T-helper 2 cell treated with Interferon-gamma antibody and Interleukin-4, amounts not matched to agents 5 μg/mL and 100 μg/mL, for 36 hours (primary cell): ENCODE results near the gene KSR2.
"Not testable (repeated sequence)": the region's sequence is repeated elsewhere in the genome, so short reads cannot be mapped to it uniquely, and the experiment has no call there.

ENCODE experiments used
- DNase-seq: peaks from one replicate; pipeline ENCODE4 v3.0.0; 2021; ENCODE audit warnings: low spot score
- H3K27ac Mint-ChIP-seq: one replicate; pipeline ENCODE4 v1.8.0; 2021; ENCODE audit warnings: mild to moderate bottlenecking, mixed read lengths
- H3K27me3 Mint-ChIP-seq: one replicate; pipeline ENCODE4 v1.8.0; 2021; ENCODE audit warnings: low read depth, mixed read lengths
- H3K36me3 Mint-ChIP-seq: one replicate; pipeline ENCODE4 v1.8.0; 2021; ENCODE audit warnings: low read depth, mixed read lengths
- H3K4me1 Mint-ChIP-seq: one replicate; pipeline ENCODE4 v1.8.0; 2021; ENCODE audit warnings: low read depth, mixed read lengths
- H3K4me3 Mint-ChIP-seq: one replicate; pipeline ENCODE4 v1.8.0; 2022; ENCODE audit warnings: mild to moderate bottlenecking, moderate library complexity, mixed read lengths
- H3K9me3 Mint-ChIP-seq: one replicate; pipeline ENCODE4 v1.8.0; 2021; ENCODE audit warnings: mixed read lengths

The KSR2 gene

GRCh38 chr12:117746358-117746757 lies 222.4 kb downstream of the KSR2 start:
- H3K9me3 Mint-ChIP-seq, H3K4me3 Mint-ChIP-seq, H3K27ac Mint-ChIP-seq, H3K4me1 Mint-ChIP-seq, H3K36me3 Mint-ChIP-seq, DNase-seq, H3K27me3 Mint-ChIP-seq: not testable (repeated sequence)

- DNase-seq: no peak
- no peak overlapping the region for H3K27ac Mint-ChIP-seq
- H3K36me3 Mint-ChIP-seq: no peaks in the 10 kb centered on the region
- no peaks in the 10 kb centered on the region for H3K4me1 Mint-ChIP-seq
- H3K9me3 Mint-ChIP-seq: no peaks in the 10 kb centered on the region
- H3K4me3 Mint-ChIP-seq: no peak overlapping the region
- H3K27me3 Mint-ChIP-seq: no peaks in the 10 kb centered on the region
Measured at GRCh38 chr12:117744418-117744817, 224.4 kb downstream of the KSR2 start.

GRCh38 chr12:117743761-117744160 lies 225.0 kb downstream of the KSR2 start:
- DNase-seq: no peak
- H3K4me3 Mint-ChIP-seq: no peak overlapping the region

GRCh38 chr12:117742721-117743120 lies 226.1 kb downstream of the KSR2 start:
- Mint-ChIP-seq H3K27me3 (no peaks in the 10 kb centered on the region), H3K4me3 (no peak overlapping the region), H3K9me3 (no peaks in the 10 kb centered on the region), H3K27ac (no peak overlapping the region), H3K4me1 (no peaks in the 10 kb centered on the region), H3K36me3 (no peaks in the 10 kb centered on the region)
- DNase-seq: no peak

More at GRCh38 chr12:117743761-117744160, 225.0 kb downstream of the KSR2 start:
- H3K36me3 Mint-ChIP-seq: no peaks in the 10 kb centered on the region
- no peaks in the 10 kb centered on the region for H3K4me1 Mint-ChIP-seq
- H3K27ac Mint-ChIP-seq: no peak overlapping the region
- no peaks in the 10 kb centered on the region for H3K9me3 Mint-ChIP-seq
- H3K27me3 Mint-ChIP-seq: no peaks in the 10 kb centered on the region

GRCh38 chr12:117738233-117738632 lies 230.6 kb downstream of the KSR2 start:
- Mint-ChIP-seq H3K4me1 (no peaks in the 10 kb centered on the region), H3K27me3 (no peaks in the 10 kb centered on the region)

GRCh38 chr12:117733549-117733805 lies 235.3 kb downstream of the KSR2 start:
- no peak overlapping the region for H3K4me3 Mint-ChIP-seq
- H3K27me3 Mint-ChIP-seq: no peaks in the 10 kb centered on the region
- no peaks in the 10 kb centered on the region for H3K9me3 Mint-ChIP-seq
- no peak overlapping the region for H3K27ac Mint-ChIP-seq
- no peak for DNase-seq
- H3K36me3 Mint-ChIP-seq: no peaks in the 10 kb centered on the region
- H3K4me1 Mint-ChIP-seq: no peaks in the 10 kb centered on the region

More at GRCh38 chr12:117738233-117738632, 230.6 kb downstream of the KSR2 start:
- no peak for DNase-seq
- H3K27ac Mint-ChIP-seq: no peak overlapping the region
- H3K36me3 Mint-ChIP-seq: no peaks in the 10 kb centered on the region
- no peaks in the 10 kb centered on the region for H3K9me3 Mint-ChIP-seq
- H3K4me3 Mint-ChIP-seq: no peak overlapping the region

- H3K27ac Mint-ChIP-seq: no peak overlapping the region
- no peaks in the 10 kb centered on the region for H3K36me3 Mint-ChIP-seq
- no peaks in the 10 kb centered on the region for H3K4me1 Mint-ChIP-seq
- H3K9me3 Mint-ChIP-seq: no peaks in the 10 kb centered on the region
- no peak for DNase-seq
- no peaks in the 10 kb centered on the region for H3K27me3 Mint-ChIP-seq
- no peak overlapping the region for H3K4me3 Mint-ChIP-seq
Measured at GRCh38 chr12:117732761-117733548, 235.8 kb downstream of the KSR2 start.

- not testable (repeated sequence) for H3K9me3 Mint-ChIP-seq, H3K27me3 Mint-ChIP-seq, H3K4me1 Mint-ChIP-seq, DNase-seq, H3K27ac Mint-ChIP-seq, H3K4me3 Mint-ChIP-seq, H3K36me3 Mint-ChIP-seq
Measured at GRCh38 chr12:117731131-117731530, 237.7 kb downstream of the KSR2 start.

GRCh38 chr12:117727301-117727700 lies 241.5 kb downstream of the KSR2 start:
- Mint-ChIP-seq H3K4me3 (no peak overlapping the region), H3K36me3 (no peaks in the 10 kb centered on the region), H3K27ac (no peak overlapping the region), H3K4me1 (no peaks in the 10 kb centered on the region), H3K27me3 (no peaks in the 10 kb centered on the region), H3K9me3 (no peaks in the 10 kb centered on the region)
- no peak for DNase-seq

GRCh38 chr12:117724543-117724942 lies 244.2 kb downstream of the KSR2 start:
- no peak for DNase-seq
- Mint-ChIP-seq H3K4me1 (no peaks in the 10 kb centered on the region), H3K27ac (no peak overlapping the region)

GRCh38 chr12:117718559-117718958 lies 250.2 kb downstream of the KSR2 start:
- Mint-ChIP-seq H3K27me3 (no peaks in the 10 kb centered on the region), H3K36me3 (no peaks in the 10 kb centered on the region)

More at GRCh38 chr12:117724543-117724942, 244.2 kb downstream of the KSR2 start:
- Mint-ChIP-seq H3K9me3 (peaks cover 4% of the 10 kb centered on the region), H3K36me3 (no peaks in the 10 kb centered on the region), H3K27me3 (no peaks in the 10 kb centered on the region), H3K4me3 (no peak overlapping the region)

GRCh38 chr12:117718141-117718540 lies 250.6 kb downstream of the KSR2 start:
- Mint-ChIP-seq H3K27ac (no peak overlapping the region), H3K4me1 (no peaks in the 10 kb centered on the region), H3K9me3 (peaks cover 4% of the 10 kb centered on the region), H3K4me3 (no peak overlapping the region), H3K36me3 (no peaks in the 10 kb centered on the region), H3K27me3 (no peaks in the 10 kb centered on the region)
- DNase-seq: no peak

More at GRCh38 chr12:117718559-117718958, 250.2 kb downstream of the KSR2 start:
- no peak for DNase-seq
- no peak overlapping the region for H3K4me3 Mint-ChIP-seq
- H3K27ac Mint-ChIP-seq: no peak overlapping the region
- no peaks in the 10 kb centered on the region for H3K4me1 Mint-ChIP-seq
- peaks cover 4% of the 10 kb centered on the region for H3K9me3 Mint-ChIP-seq

- Mint-ChIP-seq H3K27ac (no peak overlapping the region), H3K36me3 (no peaks in the 10 kb centered on the region), H3K4me1 (no peaks in the 10 kb centered on the region), H3K9me3 (no peaks in the 10 kb centered on the region), H3K4me3 (no peak overlapping the region), H3K27me3 (no peaks in the 10 kb centered on the region)
- DNase-seq: no peak
Measured at GRCh38 chr12:117714203-117714602, 254.6 kb downstream of the KSR2 start.

GRCh38 chr12:117710121-117710520 lies 258.7 kb downstream of the KSR2 start:
- no peaks in the 10 kb centered on the region for H3K36me3 Mint-ChIP-seq
- no peaks in the 10 kb centered on the region for H3K4me1 Mint-ChIP-seq
- H3K9me3 Mint-ChIP-seq: no peaks in the 10 kb centered on the region
- DNase-seq: no peak
- H3K27ac Mint-ChIP-seq: no peak overlapping the region
- no peak overlapping the region for H3K4me3 Mint-ChIP-seq
- H3K27me3 Mint-ChIP-seq: no peaks in the 10 kb centered on the region

GRCh38 chr12:117707861-117708260 lies 260.9 kb downstream of the KSR2 start:
- H3K27ac Mint-ChIP-seq: no peak overlapping the region
- H3K36me3 Mint-ChIP-seq: no peaks in the 10 kb centered on the region
- no peaks in the 10 kb centered on the region for H3K9me3 Mint-ChIP-seq
- no peak for DNase-seq
- H3K4me3 Mint-ChIP-seq: no peak overlapping the region
- no peaks in the 10 kb centered on the region for H3K4me1 Mint-ChIP-seq
- H3K27me3 Mint-ChIP-seq: no peaks in the 10 kb centered on the region
